Suprapubic skin (tissue), 3 donors: ENCODE measurements around the gene GMPPB.

Experiments used
- EP300 ChIP-seq: sonication (generic); formaldehyde crosslinking; IDR thresholded peaks from one replicate; pipeline ENCODE4 v1.6.1; 2017; ENCODE audit warnings: antibody characterized with exemption
- POLR2A ChIP-seq, 2 donors: fragments of 450-650 bp; IDR thresholded peaks; one replicate each; pipeline ENCODE4 v1.6.1; 2017; ENCODE audit warnings: antibody characterized with exemption in 2 of 2, mild to moderate bottlenecking in 2 of 2, moderate library complexity in 2 of 2
- TF ChIP-seq, protein P1 (sequence below), 2 donors: fragments of 200-600 bp in 1 of 2; fragments of 450-650 bp in 1 of 2; sonication (generic) in 1 of 2; IDR thresholded peaks; one replicate each; pipeline ENCODE4 v1.5.1; 2016 to 2019; ENCODE audit warnings: antibody characterized with exemption in 2 of 2, mild to moderate bottlenecking in 1 of 2, moderate library complexity in 1 of 2

DNA sequence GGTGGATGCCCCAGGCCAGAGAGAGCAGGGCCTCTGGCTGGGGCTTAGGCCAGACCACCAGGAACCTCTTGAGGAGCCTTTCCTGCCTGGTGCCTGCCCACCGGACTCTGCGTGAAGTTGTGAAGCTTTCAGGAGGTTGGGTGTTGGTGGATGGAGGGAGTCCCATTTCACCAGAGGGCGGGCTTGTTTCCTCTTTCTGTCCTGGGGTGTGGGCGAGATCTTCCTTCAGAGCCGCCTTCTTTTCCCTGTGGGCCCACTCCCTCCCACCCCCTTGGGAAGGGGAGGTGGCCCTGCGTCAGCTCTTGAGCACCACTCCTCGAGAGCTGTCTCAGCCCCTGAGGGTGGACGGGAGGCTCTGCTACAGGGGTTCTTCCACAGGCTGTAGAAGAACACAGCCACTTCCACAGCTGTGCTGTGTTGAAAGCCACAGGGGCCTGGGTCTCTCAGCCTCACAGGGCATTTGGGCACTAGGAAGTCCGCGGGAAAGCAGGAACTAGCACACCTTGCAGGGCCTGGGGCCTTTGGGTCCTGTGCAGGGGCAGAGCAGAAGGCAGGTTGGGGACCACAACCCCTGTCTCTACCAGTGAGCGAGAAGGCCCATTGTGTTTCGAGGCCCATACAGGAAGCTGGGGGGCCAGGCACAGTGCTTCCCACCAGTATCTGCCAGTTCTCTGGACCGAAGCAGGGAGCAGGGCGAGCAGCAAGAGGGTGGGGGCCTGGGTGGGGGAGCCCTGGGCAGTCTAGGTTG, 6.4 kb downstream of the GMPPB start:
- TF ChIP-seq, protein P1, sequence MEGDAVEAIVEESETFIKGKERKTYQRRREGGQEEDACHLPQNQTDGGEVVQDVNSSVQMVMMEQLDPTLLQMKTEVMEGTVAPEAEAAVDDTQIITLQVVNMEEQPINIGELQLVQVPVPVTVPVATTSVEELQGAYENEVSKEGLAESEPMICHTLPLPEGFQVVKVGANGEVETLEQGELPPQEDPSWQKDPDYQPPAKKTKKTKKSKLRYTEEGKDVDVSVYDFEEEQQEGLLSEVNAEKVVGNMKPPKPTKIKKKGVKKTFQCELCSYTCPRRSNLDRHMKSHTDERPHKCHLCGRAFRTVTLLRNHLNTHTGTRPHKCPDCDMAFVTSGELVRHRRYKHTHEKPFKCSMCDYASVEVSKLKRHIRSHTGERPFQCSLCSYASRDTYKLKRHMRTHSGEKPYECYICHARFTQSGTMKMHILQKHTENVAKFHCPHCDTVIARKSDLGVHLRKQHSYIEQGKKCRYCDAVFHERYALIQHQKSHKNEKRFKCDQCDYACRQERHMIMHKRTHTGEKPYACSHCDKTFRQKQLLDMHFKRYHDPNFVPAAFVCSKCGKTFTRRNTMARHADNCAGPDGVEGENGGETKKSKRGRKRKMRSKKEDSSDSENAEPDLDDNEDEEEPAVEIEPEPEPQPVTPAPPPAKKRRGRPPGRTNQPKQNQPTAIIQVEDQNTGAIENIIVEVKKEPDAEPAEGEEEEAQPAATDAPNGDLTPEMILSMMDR (IDR thresholded peaks at IDR 0.05): no peak
- no peak for TF ChIP-seq POLR2A (IDR thresholded peaks at IDR 0.05)
- TF ChIP-seq EP300: no peak
